Cardiac muscle cell (in vitro differentiated cells and primary cell): Measurements from ENCODE around the gene LARP4B. TPM values are rescaled to one million over a fixed set of nuclear protein-coding genes. Genes with fewer than 3 reads are reported as not detected.
A peak's percentile ranks its signal among the peaks of the same experiment; 100 is the strongest.

Source experiments
- DNase-seq, 2 donors: peaks; one replicate each; pipeline versions ENCODE4 v3.0.0 to v3.0.0-alpha.2; 2010 to 2017; ENCODE audit warnings: low read depth in 1 of 2, low spot score in 1 of 2
- H3K27ac ChIP-seq: fragments of 200-600 bp; sonication (generic); 2 replicates; pipeline ENCODE4 v1.5.1; 2016
- H3K27me3 ChIP-seq: fragments of 200-600 bp; sonication (generic); 2 replicates; pipeline ENCODE4 v1.6.0; 2016; ENCODE audit warnings: control low read depth
- H3K36me3 ChIP-seq: fragments of 200-600 bp; sonication (generic); 2 replicates; pipeline ENCODE4 v1.5.1; 2016; ENCODE audit warnings: control low read depth
- H3K4me1 ChIP-seq: fragments of 200-600 bp; sonication (generic); 2 replicates; pipeline ENCODE4 v1.8.1; 2017; ENCODE audit warnings: low read depth, mild to moderate bottlenecking, mixed run types
- H3K4me3 ChIP-seq: fragments of 200-600 bp; sonication (generic); 2 replicates; pipeline ENCODE4 v1.5.1; 2016; ENCODE audit warnings: mild to moderate bottlenecking
- H3K9me3 ChIP-seq: fragments of 200-600 bp; sonication (generic); 2 replicates; pipeline ENCODE4 v1.5.1; 2017; ENCODE audit warnings: low read depth, mild to moderate bottlenecking, control low read depth
- polyA plus RNA-seq: library from polyadenylated mRNA; unstranded; fragments of >200 nt; fragmentation: Nextera tagmentation; extraction: Ambion mirVana; gene quantifications from 2 replicates; pipeline ENCODE4 v1.2.1, GENCODE V29; 2016
- total RNA-seq: library from RNA; depleted of rRNA; stranded (reverse); fragments of >200 nt; gene quantifications from 2 replicates; pipeline ENCODE4 v1.2.3, GENCODE V29; 2016
- TF ChIP-seq, protein P1 (sequence below): IDR thresholded peaks from 2 replicates; pipeline ENCODE4 v1.5.1; 2012; ENCODE audit warnings: low read depth, mild to moderate bottlenecking, low read length

Gene LARP4B
- total and polyA plus RNA-seq, 2 experiments from 2014 or later: 23.4 to 36.2 TPM

DNA sequence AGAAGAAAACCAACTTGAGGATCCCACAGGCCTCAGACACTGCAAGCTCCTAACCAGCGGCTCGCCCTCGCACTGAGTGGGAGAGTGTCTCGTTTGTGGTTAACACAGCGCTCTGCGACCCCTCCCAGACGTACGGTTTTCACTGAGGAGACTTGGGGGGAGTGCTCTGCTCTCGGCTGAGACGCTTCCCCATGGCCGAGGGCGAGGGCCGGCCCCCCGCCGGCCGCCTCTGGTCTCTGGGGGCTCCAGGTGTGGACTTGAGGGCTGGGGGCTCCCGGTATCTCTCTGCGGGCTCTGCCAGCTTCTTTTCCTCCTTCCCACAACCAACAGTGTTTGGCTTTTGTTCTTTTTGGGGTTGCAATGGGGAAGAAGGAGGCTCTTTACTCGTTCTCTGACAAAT is 118.7 kb downstream of the LARP4B start:
- H3K27me3 ChIP-seq: no peaks in the 10 kb centered on the region
- H3K36me3 ChIP-seq: peaks cover 54% of the 10 kb centered on the region
- no peaks in the 10 kb centered on the region for H3K9me3 ChIP-seq
- TF ChIP-seq, protein P1, sequence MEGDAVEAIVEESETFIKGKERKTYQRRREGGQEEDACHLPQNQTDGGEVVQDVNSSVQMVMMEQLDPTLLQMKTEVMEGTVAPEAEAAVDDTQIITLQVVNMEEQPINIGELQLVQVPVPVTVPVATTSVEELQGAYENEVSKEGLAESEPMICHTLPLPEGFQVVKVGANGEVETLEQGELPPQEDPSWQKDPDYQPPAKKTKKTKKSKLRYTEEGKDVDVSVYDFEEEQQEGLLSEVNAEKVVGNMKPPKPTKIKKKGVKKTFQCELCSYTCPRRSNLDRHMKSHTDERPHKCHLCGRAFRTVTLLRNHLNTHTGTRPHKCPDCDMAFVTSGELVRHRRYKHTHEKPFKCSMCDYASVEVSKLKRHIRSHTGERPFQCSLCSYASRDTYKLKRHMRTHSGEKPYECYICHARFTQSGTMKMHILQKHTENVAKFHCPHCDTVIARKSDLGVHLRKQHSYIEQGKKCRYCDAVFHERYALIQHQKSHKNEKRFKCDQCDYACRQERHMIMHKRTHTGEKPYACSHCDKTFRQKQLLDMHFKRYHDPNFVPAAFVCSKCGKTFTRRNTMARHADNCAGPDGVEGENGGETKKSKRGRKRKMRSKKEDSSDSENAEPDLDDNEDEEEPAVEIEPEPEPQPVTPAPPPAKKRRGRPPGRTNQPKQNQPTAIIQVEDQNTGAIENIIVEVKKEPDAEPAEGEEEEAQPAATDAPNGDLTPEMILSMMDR: no peak
- peaks cover 8% of the 10 kb centered on the region for H3K4me1 ChIP-seq
- H3K4me3 ChIP-seq: no peak overlapping the region
- no peak overlapping the region for H3K27ac ChIP-seq
- DNase-seq: no peak

DNA sequence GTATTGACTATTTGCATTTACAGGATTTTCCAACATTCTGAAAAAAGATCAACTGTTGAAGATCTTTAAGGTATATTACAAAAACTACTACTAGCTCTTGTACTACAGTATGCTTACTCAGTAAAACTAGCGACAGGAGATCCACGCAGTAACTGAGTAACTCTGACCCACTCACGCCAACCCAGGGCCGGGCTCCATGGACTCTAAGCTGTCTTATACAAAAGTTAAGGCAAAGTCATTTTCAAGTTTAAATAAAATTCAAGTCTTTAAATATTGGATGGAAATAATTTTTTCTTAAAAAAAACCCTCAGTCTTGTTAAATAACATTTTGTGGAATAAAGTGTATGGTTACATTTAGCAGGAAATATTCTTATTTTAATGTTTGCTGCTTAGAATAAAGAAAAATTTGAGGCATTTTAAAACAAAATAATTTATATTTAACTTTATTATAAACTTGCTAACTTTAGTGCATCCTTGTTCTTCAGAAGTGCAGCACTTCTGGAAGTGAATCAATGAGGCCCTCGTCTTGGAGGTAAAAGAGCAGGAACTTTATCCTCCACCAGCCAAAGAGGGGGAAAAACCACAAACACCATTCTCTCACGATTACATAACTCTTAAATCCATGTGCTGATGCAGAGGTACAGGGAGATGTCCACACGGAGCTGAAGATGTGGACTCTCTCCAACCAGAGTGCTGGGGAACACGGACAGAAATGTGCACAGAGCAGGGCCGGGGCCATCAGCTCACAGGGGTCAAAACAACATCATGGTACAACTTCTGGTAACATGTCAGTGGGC is 119.9 kb downstream of the LARP4B start:
- Histone ChIP-seq H3K27ac (no peak overlapping the region), H3K36me3 (peaks cover 45% of the 10 kb centered on the region)
- TF ChIP-seq, protein P1: no peak

DNA sequence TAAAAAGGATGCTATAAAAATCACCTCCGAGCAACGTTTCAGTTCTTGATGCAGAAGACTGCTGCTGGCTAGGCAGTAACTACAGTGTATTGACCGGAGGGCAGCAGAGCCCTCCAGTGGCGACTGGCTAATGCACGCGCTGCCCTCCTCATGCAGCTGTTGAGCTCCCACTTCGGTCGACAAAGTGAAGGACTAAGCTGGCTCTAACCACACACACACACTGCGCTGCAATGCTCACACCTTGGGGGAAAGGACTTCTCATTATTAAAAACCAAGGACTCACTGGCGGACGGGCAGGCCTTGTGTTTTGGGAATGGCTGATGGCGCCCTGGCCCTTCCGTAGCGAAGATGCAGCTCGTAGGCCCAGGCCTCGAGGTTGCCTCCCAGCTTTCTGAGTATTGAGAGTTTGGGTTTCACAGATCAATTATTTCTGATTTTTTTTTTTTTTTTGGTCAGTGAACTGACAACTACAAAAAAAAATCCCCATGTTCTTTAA is 121.1 kb downstream of the LARP4B start:
- TF ChIP-seq, protein P1: peak; percentile 51
- H3K9me3 ChIP-seq: no peaks in the 10 kb centered on the region
- peak; percentile 61 to 88 for DNase-seq
- peaks cover 40% of the 10 kb centered on the region for H3K36me3 ChIP-seq
- no peak overlapping the region for H3K4me3 ChIP-seq
- H3K27ac ChIP-seq: no peak overlapping the region
- H3K27me3 ChIP-seq: no peaks in the 10 kb centered on the region
- H3K4me1 ChIP-seq: peaks cover 8% of the 10 kb centered on the region

More for the DNA sequence above, 119.9 kb downstream of the LARP4B start:
- no peaks in the 10 kb centered on the region for H3K27me3 ChIP-seq
- no peak overlapping the region for H3K4me3 ChIP-seq
- H3K4me1 ChIP-seq: peaks cover 8% of the 10 kb centered on the region
- peak in 1 of 2 donors; percentile 24 for DNase-seq
- H3K9me3 ChIP-seq: no peaks in the 10 kb centered on the region

DNA sequence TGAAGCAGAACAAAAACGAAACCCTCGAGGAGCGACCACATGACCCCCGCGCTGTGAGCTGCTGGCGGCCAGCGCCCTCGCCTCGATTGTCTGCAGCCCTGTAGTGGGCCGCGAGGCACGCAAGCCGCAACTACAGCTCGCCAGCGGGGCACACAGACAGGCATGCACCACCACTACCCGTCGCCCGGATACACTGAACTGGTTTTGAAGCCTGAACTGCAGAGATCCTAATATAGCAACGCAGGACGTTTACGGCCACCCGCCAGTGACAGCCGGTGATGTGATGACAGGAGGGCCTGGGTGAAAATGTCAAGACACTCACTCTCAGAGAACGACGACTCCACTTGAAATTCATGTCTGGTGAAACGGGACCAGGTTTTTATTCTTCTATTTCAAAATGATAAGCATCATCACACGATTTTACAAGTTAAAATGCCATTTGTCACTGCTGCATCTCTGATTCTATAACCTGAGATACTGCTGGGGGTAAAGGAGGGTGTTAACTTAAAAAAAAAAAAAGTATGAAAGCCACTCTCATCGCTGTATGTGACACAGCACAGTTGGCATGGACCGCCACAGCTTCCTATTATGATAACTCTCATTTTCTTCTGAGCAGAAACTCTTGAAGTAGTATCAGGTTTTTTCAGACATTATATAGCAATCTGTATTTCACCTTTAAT is 121.7 kb downstream of the LARP4B start:
- H3K27me3 ChIP-seq: no peaks in the 10 kb centered on the region
- no peak overlapping the region for H3K4me3 ChIP-seq
- peak in 1 of 2 donors; percentile 91 for DNase-seq
- H3K4me1 ChIP-seq: peaks cover 8% of the 10 kb centered on the region
- H3K9me3 ChIP-seq: no peaks in the 10 kb centered on the region
- H3K36me3 ChIP-seq: peaks cover 35% of the 10 kb centered on the region
- TF ChIP-seq, protein P1: no peak
- peak overlapping the region; percentile 88 for H3K27ac ChIP-seq

DNA sequence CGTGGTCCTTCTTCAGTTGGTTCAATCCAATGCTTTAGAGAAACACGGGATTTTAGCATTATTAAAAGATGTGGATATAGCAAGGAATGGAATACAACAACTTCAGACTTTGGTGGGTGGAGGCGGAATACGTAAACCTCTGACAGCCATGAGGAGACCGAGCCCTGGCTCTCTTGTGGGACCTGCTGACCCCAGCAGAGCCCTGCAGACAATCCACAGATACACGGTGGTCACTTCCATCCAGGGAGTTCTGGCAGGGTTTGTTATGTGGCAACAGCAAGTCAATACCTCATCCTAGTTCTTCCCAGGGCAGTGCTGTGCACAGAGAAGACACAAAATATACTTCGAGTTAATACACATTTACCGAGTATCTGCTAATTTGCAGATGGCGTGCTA is 123.5 kb downstream of the LARP4B start:
- peaks cover 23% of the 10 kb centered on the region for H3K36me3 ChIP-seq
- TF ChIP-seq, protein P1: no peak
- no peaks in the 10 kb centered on the region for H3K9me3 ChIP-seq
- DNase-seq: no peak
- H3K27me3 ChIP-seq: no peaks in the 10 kb centered on the region
- H3K27ac ChIP-seq: no peak overlapping the region
- peaks cover 13% of the 10 kb centered on the region for H3K4me1 ChIP-seq
- H3K4me3 ChIP-seq: no peak overlapping the region
